Adrenal gland (tissue), 12 donors: ENCODE results near the gene DNM1. TPM values are rescaled to one million over a fixed set of nuclear protein-coding genes. Genes with fewer than 3 reads are reported as not detected.
A peak's percentile ranks its signal among the peaks of the same experiment; 100 is the strongest.

Experiments
- DNase-seq, 7 donors: peaks; one replicate each; pipeline ENCODE4 v3.0.0-alpha.2; 2019 to 2020
- H3K27ac ChIP-seq, 5 donors: fragments of 200-600 bp; sonication (generic) in 4 of 5; 1 replicate in 3 of 5; 2 replicates in 2 of 5; pipeline versions ENCODE4 v1.5.1 to v1.8.0; 2016 to 2020; ENCODE audit warnings: mild to moderate bottlenecking in 1 of 5
- H3K27me3 ChIP-seq: fragments of 200-600 bp; 2 replicates; pipeline ENCODE4 v1.8.0; 2021
- H3K36me3 ChIP-seq, 2 donors: fragments of 200-600 bp; replicated peaks in 1 of 2; 1 replicate in 1 of 2; 2 replicates in 1 of 2; pipeline versions ENCODE4 v1.5.1 to v1.8.0; 2018 to 2022
- H3K4me1 ChIP-seq, 2 donors: fragments of 200-600 bp; replicated peaks in 1 of 2; 1 replicate in 1 of 2; 2 replicates in 1 of 2; pipeline versions ENCODE4 v1.5.1 to v1.8.0; 2018 to 2021
- H3K4me3 ChIP-seq, 4 donors: fragments of 200-600 bp; sonication (generic) in 3 of 4; one replicate each; pipeline ENCODE4 v1.5.1; 2016 to 2018
- H3K9me3 ChIP-seq, 3 donors: fragments of 200-600 bp; sonication (generic) in 1 of 3; replicated peaks in 1 of 3; 1 replicate in 2 of 3; 2 replicates in 1 of 3; pipeline versions ENCODE4 v1.5.1 to v1.8.0; 2016 to 2021
- POLR2A ChIP-seq, 2 donors: fragments of 450-650 bp; IDR thresholded peaks; one replicate each; pipeline ENCODE4 v1.6.1; 2017; ENCODE audit warnings: antibody characterized with exemption in 2 of 2, mild to moderate bottlenecking in 2 of 2, moderate library complexity in 1 of 2
- WGBS, 4 donors: extraction: QIAGEN DNeasy Blood & Tissue Kit in 2 of 4; methylation state at CpG; one replicate each; pipeline versions ENCODE4 v1.1.5 to v1.1.7; 2013 to 2017; 5-methylcytosine and 5-hydroxymethylcytosine counted together
- intact Hi-C, 2 donors: fragments of 100-400 bp; cut with DNase I; formaldehyde crosslinking; loops; one replicate each; pipeline versions ENCODE4 v1.14.1 to v1.15.0; 2022 to 2023
- microRNA counts, 2 donors: library from miRNA; unstranded; fragments of <30 nt; microRNA quantifications; one replicate each; lab custom pipeline; 2016
- microRNA-seq, 3 donors: library from miRNA; unstranded; fragments of <30 nt; microRNA quantifications; one replicate each; pipeline ENCODE4, GENCODE V29; 2017 to 2020
- polyA plus RNA-seq, 3 donors: library from polyadenylated mRNA; stranded (reverse); fragments of 200-250 nt in 2 of 3; fragments of 350-450 nt in 1 of 3; fragmentation: Illumina TruSeq in 1 of 3; extraction: RNeasy Lipid Tissue Mini Kit (QIAGEN cat#74804) in 1 of 3; gene quantifications; one replicate each; pipeline ENCODE4 v1.2.3, GENCODE V29; 2013 to 2014
- small RNA-seq, 2 donors: library from RNA; depleted of rRNA; stranded (forward); fragments of <200 nt; gene quantifications; one replicate each; pipeline ENCODE3, GENCODE V24; 2016
- total RNA-seq, 9 donors: library from RNA; depleted of rRNA in 4 of 9; stranded (reverse); fragments of >200 nt in 4 of 9; fragments of 120-200 nt in 1 of 9; fragmentation: NEBNext Ultra II Directional in 1 of 9; extraction: Animal tissue kit (Norgen Biotek cat#: 25700) in 1 of 9; gene quantifications; one replicate each; pipeline versions ENCODE4 v1.1.0 to v1.2.4, GENCODE V29; 2013 to 2023
- TF ChIP-seq, protein P1 (sequence below), 6 experiments: fragments of 450-650 bp in 4 of 6; fragments of 200-600 bp in 2 of 6; sonication (generic) in 1 of 6; IDR thresholded peaks; 1 replicate in 5 of 6; 2 replicates in 1 of 6; pipeline versions ENCODE4 v1.5.1 to v1.8.0; 2016 to 2021; ENCODE audit warnings: antibody characterized with exemption in 6 of 6, mild to moderate bottlenecking in 2 of 6, moderate library complexity in 1 of 6
- donor health status: healthy with polysubstance abuse.
- donor health status: Bipolar disorder and iron deficiency.
- donor health status: DM: yes; HTN: yes; CAD: no.
- donor health status: DM: no; HTN: no; CAD: no.
- donor health status: DM: no; HTN: no; CAD: no.
- donor health status: DM: yes; HTN: yes; CAD: no.

The DNM1 gene
- total and polyA plus RNA-seq, 12 donors, result 2.4 to 44.3 (median 12.2) TPM

DNA sequence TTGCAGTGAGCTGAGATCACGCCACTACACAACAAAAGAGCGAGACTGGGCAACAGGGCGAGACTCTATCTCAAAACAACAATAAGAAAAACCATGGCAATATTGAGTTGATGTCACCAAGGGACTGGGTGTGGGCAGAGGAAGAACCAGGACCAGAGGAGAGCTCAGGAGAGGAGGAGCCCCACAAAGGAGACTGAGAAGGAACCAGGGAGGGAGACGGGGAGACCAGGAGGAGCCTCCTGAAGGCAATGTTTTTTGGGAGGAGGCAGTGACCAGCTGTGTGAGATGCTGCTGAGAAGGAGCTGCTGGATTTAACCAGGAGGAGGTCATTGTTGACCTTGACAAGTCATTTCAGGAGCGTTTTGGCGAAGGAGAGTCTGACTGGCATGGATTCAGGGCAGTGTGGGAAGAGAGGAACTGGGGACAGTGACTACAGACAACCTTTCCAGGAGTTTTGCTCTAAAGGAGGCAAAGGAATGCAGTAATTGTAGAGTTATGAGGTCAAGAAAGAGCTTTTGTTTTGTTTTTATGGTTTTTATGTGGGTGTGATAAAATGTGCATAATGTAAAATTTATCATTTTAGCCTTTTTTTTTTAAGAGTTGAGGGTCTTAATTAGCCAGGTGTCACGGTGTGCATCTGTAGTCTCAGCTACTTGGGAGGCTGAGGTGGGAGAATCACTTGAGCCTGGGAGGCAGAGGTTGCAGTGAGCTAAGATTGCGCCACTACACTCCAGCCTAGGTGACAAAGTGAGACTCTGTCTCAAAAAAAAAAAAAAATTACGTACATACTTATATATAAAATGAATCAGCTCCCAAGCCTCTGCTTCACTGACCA, 101.2 kb downstream of the DNM1 start:
- peak in 6 of 7 donors; percentile 53 to 82 (median 61) for DNase-seq
- Histone ChIP-seq H3K27me3 (no peaks in the 10 kb centered on the region), H3K4me1 (peaks cover 0 to 10% of the 10 kb centered on the region in 2 donors), H3K4me3 (no peak overlapping the region), H3K9me3 (no peaks in the 10 kb centered on the region), H3K27ac (peak overlapping the region in 1 of 5 donors; percentile 7), H3K36me3 (peaks cover 0 to 3% of the 10 kb centered on the region in 2 donors)
- intact Hi-C loops, result no loop called here
- 69 to 78% (median 74%) methylated on average over 9 of the region's 9 CpGs for WGBS, 4 donors
- TF ChIP-seq, protein P1, sequence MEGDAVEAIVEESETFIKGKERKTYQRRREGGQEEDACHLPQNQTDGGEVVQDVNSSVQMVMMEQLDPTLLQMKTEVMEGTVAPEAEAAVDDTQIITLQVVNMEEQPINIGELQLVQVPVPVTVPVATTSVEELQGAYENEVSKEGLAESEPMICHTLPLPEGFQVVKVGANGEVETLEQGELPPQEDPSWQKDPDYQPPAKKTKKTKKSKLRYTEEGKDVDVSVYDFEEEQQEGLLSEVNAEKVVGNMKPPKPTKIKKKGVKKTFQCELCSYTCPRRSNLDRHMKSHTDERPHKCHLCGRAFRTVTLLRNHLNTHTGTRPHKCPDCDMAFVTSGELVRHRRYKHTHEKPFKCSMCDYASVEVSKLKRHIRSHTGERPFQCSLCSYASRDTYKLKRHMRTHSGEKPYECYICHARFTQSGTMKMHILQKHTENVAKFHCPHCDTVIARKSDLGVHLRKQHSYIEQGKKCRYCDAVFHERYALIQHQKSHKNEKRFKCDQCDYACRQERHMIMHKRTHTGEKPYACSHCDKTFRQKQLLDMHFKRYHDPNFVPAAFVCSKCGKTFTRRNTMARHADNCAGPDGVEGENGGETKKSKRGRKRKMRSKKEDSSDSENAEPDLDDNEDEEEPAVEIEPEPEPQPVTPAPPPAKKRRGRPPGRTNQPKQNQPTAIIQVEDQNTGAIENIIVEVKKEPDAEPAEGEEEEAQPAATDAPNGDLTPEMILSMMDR (IDR thresholded peaks at IDR 0.05), result no peak
- TF ChIP-seq POLR2A (IDR thresholded peaks at IDR 0.05), result no peak

MicroRNA genes within 50 kb of the gene (microRNA counts, 767-probe panel; counts per million panel counts)
- microRNA hsa-miR-199b-5p (lab: Ali Mortazavi, UCI), result 4,342 to 5,287 counts per million in 2 donors
- 0 counts per million in 2 donors for microRNA hsa-miR-3154 (lab: Ali Mortazavi, UCI)

Small RNA genes lying within 50 kb of the gene (microRNA-seq; reads per million reads assigned to microRNA genes)
- gene MIR199B (176 to 1,013 (median 277) reads per million in 3 donors), gene MIR3154 (0.28 to 2.2 (median 0.76) reads per million in 3 donors)

Small RNA genes lying within 50 kb of the gene (small RNA-seq; reads per million reads assigned to genes)
- gene MIR199B (12.1 to 36.8 reads per million in 2 donors), gene MIR3154 (0 to 0.12 reads per million in 2 donors)

Other genes starting within 250 kb of the DNM1 start
- gene EEIG1, start 222.4 kb upstream of the DNM1 start, total RNA-seq, result 100 to 1,000 TPM in 2 of 9 donors, 10 to 100 TPM in 7; 10.1 to 179 (median 68.3) TPM
- 10 to 100 TPM; 24.5 to 49.5 (median 32.6) TPM for gene EEIG1, start 222.4 kb upstream of the DNM1 start, polyA plus RNA-seq
- 10 to 100 TPM in 7 of 9 donors, 1 to 10 TPM in 2; 8.0 to 20.7 (median 12.7) TPM for gene NAIF1, start 136.1 kb upstream of the DNM1 start, total RNA-seq
- 10 to 100 TPM in 2 of 3 donors, 1 to 10 TPM in 1; 6.6 to 12.8 (median 10.8) TPM for gene NAIF1, start 136.1 kb upstream of the DNM1 start, polyA plus RNA-seq
- 10 to 100 TPM; 11.4 to 60.6 (median 20.5) TPM for gene SLC25A25, start 135.1 kb upstream of the DNM1 start, total RNA-seq
- gene SLC25A25, start 135.1 kb upstream of the DNM1 start, polyA plus RNA-seq, result 10 to 100 TPM; 13.6 to 14.1 (median 13.9) TPM
- 100 to 1,000 TPM in 4 of 9 donors, 10 to 100 TPM in 5; 64.8 to 147 (median 96.0) TPM for gene PTGES2, start 75.7 kb upstream of the DNM1 start, total RNA-seq
- 100 to 1,000 TPM in 2 of 3 donors, 10 to 100 TPM in 1; 69.5 to 104 (median 101) TPM for gene PTGES2, start 75.7 kb upstream of the DNM1 start, polyA plus RNA-seq
- 10 to 100 TPM in 1 of 9 donors, 1 to 10 TPM in 4, under 1 TPM in 1, not detected in 3; 0.33 to 48.2 (median 1.2) TPM for gene LCN2, start 53.9 kb upstream of the DNM1 start, total RNA-seq
- gene LCN2, start 53.9 kb upstream of the DNM1 start, polyA plus RNA-seq, result 1 to 10 TPM in 2 of 3 donors, under 1 TPM in 1; 0.37 to 1.9 (median 1.7) TPM
- gene BBLN, start 43.1 kb upstream of the DNM1 start, total RNA-seq, result 1,000 to 10,000 TPM in 4 of 9 donors, 100 to 1,000 TPM in 5; 165 to 1,914 (median 315) TPM
- gene BBLN, start 43.1 kb upstream of the DNM1 start, polyA plus RNA-seq, result 100 to 1,000 TPM in 2 of 3 donors, 1 to 10 TPM in 1; 5.5 to 924 (median 522) TPM
- 100 to 1,000 TPM in 3 of 9 donors, 10 to 100 TPM in 6; 25.3 to 142 (median 83.8) TPM for gene CIZ1, start 11.8 kb upstream of the DNM1 start, total RNA-seq
- gene CIZ1, start 11.8 kb upstream of the DNM1 start, polyA plus RNA-seq, result 100 to 1,000 TPM in 1 of 3 donors, 10 to 100 TPM in 2; 63.0 to 134 (median 65.2) TPM
- gene GOLGA2, start 72.6 kb downstream of the DNM1 start, total RNA-seq, result 10 to 100 TPM; 35.8 to 92.8 (median 79.2) TPM
- gene GOLGA2, start 72.6 kb downstream of the DNM1 start, polyA plus RNA-seq, result 100 to 1,000 TPM in 2 of 3 donors, 10 to 100 TPM in 1; 87.7 to 221 (median 124) TPM
- 10 to 100 TPM; 17.7 to 58.9 (median 27.8) TPM for gene SWI5, start 72.9 kb downstream of the DNM1 start, total RNA-seq
- 10 to 100 TPM; 20.2 to 30.1 (median 25.0) TPM for gene SWI5, start 72.9 kb downstream of the DNM1 start, polyA plus RNA-seq
- gene TRUB2, start 119.1 kb downstream of the DNM1 start, total RNA-seq, result 10 to 100 TPM; 15.0 to 68.2 (median 43.5) TPM
- gene TRUB2, start 119.1 kb downstream of the DNM1 start, polyA plus RNA-seq, result 10 to 100 TPM; 20.7 to 55.2 (median 23.7) TPM
- 10 to 100 TPM; 47.3 to 96.8 (median 68.6) TPM for gene COQ4, start 119.5 kb downstream of the DNM1 start, total RNA-seq
- 100 to 1,000 TPM in 2 of 3 donors, 10 to 100 TPM in 1; 35.8 to 111 (median 109) TPM for gene COQ4, start 119.5 kb downstream of the DNM1 start, polyA plus RNA-seq
- 10 to 100 TPM in 8 of 9 donors, 1 to 10 TPM in 1; 6.6 to 30.3 (median 19.9) TPM for gene SLC27A4, start 137.1 kb downstream of the DNM1 start, total RNA-seq
- gene SLC27A4, start 137.1 kb downstream of the DNM1 start, polyA plus RNA-seq, result 10 to 100 TPM in 2 of 3 donors, 1 to 10 TPM in 1; 9.9 to 40.0 (median 21.3) TPM
- 10 to 100 TPM; 34.7 to 87.1 (median 51.0) TPM for gene URM1, start 168.0 kb downstream of the DNM1 start, total RNA-seq
- 10 to 100 TPM; 22.8 to 40.2 (median 27.0) TPM for gene URM1, start 168.0 kb downstream of the DNM1 start, polyA plus RNA-seq
- gene CERCAM, start 217.5 kb downstream of the DNM1 start, total RNA-seq, result 10 to 100 TPM in 8 of 9 donors, 1 to 10 TPM in 1; 8.1 to 43.5 (median 16.8) TPM
- gene CERCAM, start 217.5 kb downstream of the DNM1 start, polyA plus RNA-seq, result 10 to 100 TPM in 2 of 3 donors, 1 to 10 TPM in 1; 5.1 to 34.2 (median 16.2) TPM